ENCODE data around the gene CA4.

GRCh38 chr17:60128171-60128859 is 21.5 kb upstream of the CA4 start:
- TF ChIP-seq POLR2AphosphoS5 (IDR thresholded peaks at IDR 0.05) (no peak), CTCF (IDR thresholded peaks at IDR 0.05) (no peak)
